AG04450 (cell line): ENCODE measurements around the gene ELK4. TPM values are rescaled to one million over a fixed set of nuclear protein-coding genes. Genes with fewer than 3 reads are reported as not detected.

Experiments
- CTCF ChIA-PET: fragments of 300-600, 350-600 bp; formaldehyde crosslinking; extraction: SDS; loops from one replicate; lab custom pipeline; 2022; ENCODE audit warnings: antibody characterized with exemption, inconsistent platforms; lab: Charles Lee
- POLR2A ChIA-PET: fragments of 350-600 bp; formaldehyde crosslinking; extraction: SDS; loops from one replicate; lab custom pipeline; 2021; ENCODE audit warnings: antibody characterized with exemption, inconsistent platforms; lab: Yijun Ruan, JAX
- DNase-seq: peaks from one replicate; pipeline ENCODE4 v3.0.0-alpha.2; 2011; ENCODE audit warnings: low read depth, low spot score
- H3K27ac ChIP-seq: one replicate; pipeline ENCODE4 v1.5.1; 2012; ENCODE audit warnings: low read depth, low read length, control low read depth
- H3K27me3 ChIP-seq: one replicate; pipeline ENCODE4 v1.6.0; 2012; ENCODE audit warnings: low read length; ENCODE audit not compliant: control insufficient read depth, insufficient read depth
- H3K4me3 ChIP-seq: 2 replicates; pipeline ENCODE4 v1.5.1; 2011; ENCODE audit warnings: mild to moderate bottlenecking, low read depth, low read length, control low read depth
- H3K9me3 ChIP-seq: 2 replicates; pipeline ENCODE4 v1.5.1; 2012; ENCODE audit warnings: low read length; ENCODE audit not compliant: control insufficient read depth, insufficient read depth
- polyA plus RNA-seq: library from polyadenylated mRNA; depleted of rRNA; stranded (reverse); fragments of >200 nt; gene quantifications from 2 replicates; pipeline ENCODE4 v1.2.3, GENCODE V29; 2011
- TF ChIP-seq, protein P1 (sequence below): IDR thresholded peaks from 2 replicates; pipeline ENCODE4 v1.5.1; 2011; ENCODE audit warnings: low read depth, low read length, control low read depth, inconsistent platforms

ELK4 gene
- polyA plus RNA-seq, 1 experiment, result 8.6 TPM

DNA sequence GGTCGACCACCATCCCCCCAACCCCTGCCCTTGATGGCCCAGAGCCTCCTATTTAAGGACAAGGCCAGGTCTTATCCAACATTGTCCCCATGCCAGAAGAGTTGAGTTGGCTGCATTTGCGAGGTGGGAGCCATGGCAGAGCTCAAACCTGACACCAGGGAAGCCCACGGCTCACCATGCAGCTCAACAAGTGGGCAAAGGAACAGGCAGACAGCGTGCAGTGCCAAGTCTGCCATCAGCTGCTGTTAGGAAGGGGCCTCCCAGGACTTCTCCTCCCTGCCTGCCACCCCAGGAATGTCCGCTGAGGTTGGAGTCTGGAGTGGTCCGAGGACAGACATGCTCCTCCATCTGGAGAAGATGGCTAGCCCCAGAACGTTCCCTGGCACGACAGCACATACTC is 28.6 kb upstream of the ELK4 start:
- no peaks in the 10 kb centered on the region for H3K9me3 ChIP-seq
- ChIA-PET POLR2A (no interaction called here), CTCF (interaction anchor here (0.5 to 12.9 kb wide), 15 partner anchors 11 to 318 kb away, joined by 3 to 489 read pairs (median 25); no protein-coding TSS in a partner anchor)
- no peaks in the 10 kb centered on the region for H3K27me3 ChIP-seq
- H3K27ac ChIP-seq, result no peak overlapping the region
- TF ChIP-seq, protein P1, sequence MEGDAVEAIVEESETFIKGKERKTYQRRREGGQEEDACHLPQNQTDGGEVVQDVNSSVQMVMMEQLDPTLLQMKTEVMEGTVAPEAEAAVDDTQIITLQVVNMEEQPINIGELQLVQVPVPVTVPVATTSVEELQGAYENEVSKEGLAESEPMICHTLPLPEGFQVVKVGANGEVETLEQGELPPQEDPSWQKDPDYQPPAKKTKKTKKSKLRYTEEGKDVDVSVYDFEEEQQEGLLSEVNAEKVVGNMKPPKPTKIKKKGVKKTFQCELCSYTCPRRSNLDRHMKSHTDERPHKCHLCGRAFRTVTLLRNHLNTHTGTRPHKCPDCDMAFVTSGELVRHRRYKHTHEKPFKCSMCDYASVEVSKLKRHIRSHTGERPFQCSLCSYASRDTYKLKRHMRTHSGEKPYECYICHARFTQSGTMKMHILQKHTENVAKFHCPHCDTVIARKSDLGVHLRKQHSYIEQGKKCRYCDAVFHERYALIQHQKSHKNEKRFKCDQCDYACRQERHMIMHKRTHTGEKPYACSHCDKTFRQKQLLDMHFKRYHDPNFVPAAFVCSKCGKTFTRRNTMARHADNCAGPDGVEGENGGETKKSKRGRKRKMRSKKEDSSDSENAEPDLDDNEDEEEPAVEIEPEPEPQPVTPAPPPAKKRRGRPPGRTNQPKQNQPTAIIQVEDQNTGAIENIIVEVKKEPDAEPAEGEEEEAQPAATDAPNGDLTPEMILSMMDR, result no peak
- DNase-seq, result no peak
- H3K4me3 ChIP-seq, result no peak overlapping the region

DNA sequence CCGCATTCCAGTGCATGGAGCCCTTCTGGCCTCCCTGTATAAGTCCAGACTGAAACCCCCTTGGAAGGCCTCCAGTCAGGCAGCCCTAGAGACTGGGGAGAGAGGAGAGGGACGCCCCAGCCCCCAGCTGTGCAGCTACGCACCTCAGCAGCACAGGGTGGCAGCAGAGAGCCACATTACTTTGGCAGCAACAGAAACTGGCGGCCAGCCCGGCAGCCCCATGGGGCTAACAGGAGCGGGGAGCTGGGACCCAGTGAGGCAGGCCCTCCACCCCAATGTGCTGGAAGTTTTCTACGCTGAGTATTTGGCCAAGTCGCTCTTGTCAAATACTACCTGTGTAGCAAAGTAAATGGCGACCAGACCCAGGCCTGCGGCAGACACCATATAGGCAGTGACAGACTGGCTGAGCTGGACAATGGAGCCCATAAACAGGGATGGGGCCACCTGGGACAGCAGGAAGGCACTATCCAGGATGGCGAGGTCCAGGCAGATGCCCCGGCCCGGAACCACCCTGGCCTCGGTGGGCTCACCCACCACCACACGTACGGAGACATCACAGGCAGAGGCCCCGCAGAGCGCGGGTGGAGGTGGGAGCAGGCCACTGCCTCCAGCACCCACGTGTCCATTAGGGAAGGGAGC is 27.3 kb upstream of the ELK4 start:
- Histone ChIP-seq H3K9me3 (no peaks in the 10 kb centered on the region), H3K27me3 (no peaks in the 10 kb centered on the region), H3K4me3 (no peak overlapping the region), H3K27ac (no peak overlapping the region)
- TF ChIP-seq, protein P1, result peak; percentile 88
- POLR2A ChIA-PET, result interaction anchor here (0.6 to 1.3 kb wide), 4 partner anchors 47 to 318 kb away, joined by 3 to 6 read pairs (median 4); no protein-coding TSS in a partner anchor
- CTCF ChIA-PET, result interaction anchor here (0.6 to 12.9 kb wide), 68 partner anchors 9 to 449 kb away, joined by 3 to 489 read pairs (median 6); partner anchors contain the start of genes ELK4, SLC26A9 and SLC45A3
- DNase-seq, result no peak

GRCh38 chr1:205656236-205656635 is 24.4 kb upstream of the ELK4 start:
- DNase-seq, result no peak
- no peaks in the 10 kb centered on the region for H3K9me3 ChIP-seq
- H3K4me3 ChIP-seq, result no peak overlapping the region
- ChIA-PET POLR2A (interaction anchor here (0.5 to 1.8 kb wide), 3 partner anchors 24 to 272 kb away, joined by 3 to 5 read pairs (median 4); no protein-coding TSS in a partner anchor), CTCF (interaction anchor here (0.6 to 12.9 kb wide), 14 partner anchors 12 to 357 kb away, joined by 3 to 489 read pairs (median 10); partner anchors contain the start of gene ELK4)
- H3K27ac ChIP-seq, result no peak overlapping the region
- TF ChIP-seq, protein P1, result no peak
- no peaks in the 10 kb centered on the region for H3K27me3 ChIP-seq

DNA sequence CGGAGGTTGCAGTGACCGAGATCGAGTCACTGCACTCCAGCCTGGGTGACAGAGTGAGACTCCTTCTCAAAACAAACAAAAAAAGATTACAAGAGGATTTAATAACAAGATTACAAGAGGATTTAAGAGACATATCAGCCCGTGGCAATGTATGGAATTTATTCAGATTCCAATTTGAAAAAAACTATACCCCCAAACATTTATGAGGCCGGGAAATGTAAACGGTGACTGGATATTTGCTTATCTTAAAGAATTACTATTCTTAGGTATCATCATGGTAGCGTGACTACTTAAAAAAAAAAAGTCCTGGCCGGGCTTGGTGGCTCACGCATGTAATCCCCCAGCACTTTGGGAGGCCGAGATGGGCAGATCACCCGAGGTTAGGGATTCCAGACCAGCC is 21.2 kb upstream of the ELK4 start:
- ChIA-PET CTCF (interaction anchor here (1.1 to 12.9 kb wide), 2 partner anchors 21 to 61 kb away, joined by 4 to 489 read pairs; no protein-coding TSS in a partner anchor), POLR2A (no interaction called here)
- Histone ChIP-seq H3K27me3 (no peaks in the 10 kb centered on the region), H3K4me3 (no peak overlapping the region), H3K9me3 (no peaks in the 10 kb centered on the region), H3K27ac (no peak overlapping the region)
- no peak for DNase-seq
- TF ChIP-seq, protein P1, result no peak

- CTCF ChIA-PET, result interaction anchor here (1.2 to 3.1 kb wide), 2 partner anchors 9 to 14 kb away, joined by 3 to 25 read pairs; no protein-coding TSS in a partner anchor
- no peak for DNase-seq
- TF ChIP-seq, protein P1, result no peak
- Histone ChIP-seq H3K4me3 (no peak overlapping the region), H3K27me3 (no peaks in the 10 kb centered on the region), H3K27ac (no peak overlapping the region), H3K9me3 (no peaks in the 10 kb centered on the region)
- POLR2A ChIA-PET, result no interaction called here
Measured at GRCh38 chr1:205650241-205650640, 18.4 kb upstream of the ELK4 start.
